H9 (cell line): Measurements from ENCODE around the gene STK32C. TPM values are rescaled to one million over a fixed set of nuclear protein-coding genes. Genes with fewer than 3 reads are reported as not detected.

Experiments
- DNase-seq: peaks from one replicate; pipeline ENCODE4 v3.0.0-alpha.2; 2017
- H2AFZ ChIP-seq: one replicate; pipeline ENCODE4 v1.6.1; 2013; ENCODE audit warnings: mild to moderate bottlenecking, low read length, control low read depth, moderate library complexity
- H2AK5ac ChIP-seq: 2 replicates; pipeline ENCODE4 v1.6.1; 2013; ENCODE audit warnings: low read length, control low read depth, mixed read lengths; ENCODE audit not compliant: insufficient read length
- H2BK120ac ChIP-seq: one replicate; pipeline ENCODE4 v1.6.1; 2013; ENCODE audit warnings: low read depth, mild to moderate bottlenecking, low read length, control low read depth, inconsistent platforms; ENCODE audit not compliant: poor library complexity, severe bottlenecking
- H2BK12ac ChIP-seq: 2 replicates; pipeline ENCODE4 v1.6.1; 2013; ENCODE audit warnings: low read length, control low read depth, mixed read lengths, low read depth; ENCODE audit not compliant: insufficient read length
- H2BK15ac ChIP-seq: 2 replicates; pipeline ENCODE4 v1.6.1; 2013; ENCODE audit warnings: low read depth, low read length, control low read depth
- H2BK20ac ChIP-seq: one replicate; pipeline ENCODE4 v1.6.1; 2013; ENCODE audit warnings: low read depth, mild to moderate bottlenecking, low read length, control low read depth, inconsistent platforms; ENCODE audit not compliant: poor library complexity, severe bottlenecking
- H2BK5ac ChIP-seq: 2 replicates; pipeline ENCODE4 v1.6.1; 2013; ENCODE audit warnings: low read length, control low read depth, mixed read lengths; ENCODE audit not compliant: insufficient read length
- H3K14ac ChIP-seq: 2 replicates; pipeline ENCODE4 v1.6.1; 2013; ENCODE audit warnings: low read length, control low read depth; ENCODE audit not compliant: insufficient read depth
- H3K18ac ChIP-seq: 2 replicates; pipeline ENCODE4 v1.6.1; 2013; ENCODE audit warnings: low read depth, mild to moderate bottlenecking, mixed read lengths, low read length, control low read depth; ENCODE audit not compliant: insufficient read length
- H3K23ac ChIP-seq: 2 replicates; pipeline ENCODE4 v1.6.1; 2013; ENCODE audit warnings: low read length, control low read depth, mixed read lengths, low read depth; ENCODE audit not compliant: insufficient read length
- H3K23me2 ChIP-seq: 2 replicates; pipeline ENCODE4 v1.6.1; 2013; ENCODE audit warnings: low read depth, mild to moderate bottlenecking, mixed read lengths, low read length, control low read depth; ENCODE audit not compliant: insufficient read length, poor library complexity, severe bottlenecking
- H3K27ac ChIP-seq: 2 replicates; pipeline ENCODE4 v1.5.1; 2013; ENCODE audit warnings: low read length, control low read depth, mixed read lengths, low read depth; ENCODE audit not compliant: insufficient read length
- H3K27me3 ChIP-seq: 2 replicates; pipeline ENCODE4 v1.6.1; 2013; ENCODE audit warnings: low read length, control low read depth, inconsistent platforms; ENCODE audit not compliant: insufficient read depth
- H3K4ac ChIP-seq: 2 replicates; pipeline ENCODE4 v1.6.1; 2013; ENCODE audit warnings: low read depth, mild to moderate bottlenecking, control low read depth, inconsistent platforms, low read length, moderate library complexity
- H3K4me1 ChIP-seq: 2 replicates; pipeline ENCODE4 v1.6.1; 2013; ENCODE audit warnings: low read length, control low read depth, inconsistent platforms; ENCODE audit not compliant: insufficient read depth
- H3K4me2 ChIP-seq: 2 replicates; pipeline ENCODE4 v1.6.1; 2013; ENCODE audit warnings: low read length, control low read depth, mixed read lengths; ENCODE audit not compliant: insufficient read length, insufficient read depth
- H3K56ac ChIP-seq: 2 replicates; pipeline ENCODE4 v1.6.1; 2013; ENCODE audit warnings: low read depth, mild to moderate bottlenecking, mixed read lengths, low read length, control low read depth; ENCODE audit not compliant: insufficient read length
- H3K79me1 ChIP-seq: 2 replicates; pipeline ENCODE4 v1.6.1; 2013; ENCODE audit warnings: low read depth, mild to moderate bottlenecking, moderate library complexity, low read length, control low read depth, inconsistent platforms; ENCODE audit not compliant: insufficient read depth, poor library complexity, severe bottlenecking
- H3K79me2 ChIP-seq: 2 replicates; pipeline ENCODE4 v1.6.1; 2013; ENCODE audit warnings: low read length, control low read depth, inconsistent platforms; ENCODE audit not compliant: insufficient read depth
- H3K9ac ChIP-seq: 2 replicates; pipeline ENCODE4 v1.6.1; 2013; ENCODE audit warnings: low read length, control low read depth, mixed read lengths; ENCODE audit not compliant: insufficient read length; ENCODE audit errors: extremely low read depth
- H3K9me3 ChIP-seq: one replicate; pipeline ENCODE4 v1.6.1; 2013; ENCODE audit warnings: low read depth, low read length, inconsistent platforms; ENCODE audit not compliant: control insufficient read depth
- H3T11ph ChIP-seq: one replicate; pipeline ENCODE4 v1.6.1; 2013; ENCODE audit warnings: mild to moderate bottlenecking, low read length, control low read depth, inconsistent platforms
- H4K20me1 ChIP-seq: one replicate; pipeline ENCODE4 v1.6.1; 2013; ENCODE audit not compliant: control insufficient read depth, insufficient read length, insufficient read depth
- H4K5ac ChIP-seq: 2 replicates; pipeline ENCODE4 v1.6.1; 2013; ENCODE audit warnings: low read depth, mild to moderate bottlenecking, mixed read lengths, low read length, control low read depth; ENCODE audit not compliant: insufficient read length
- H4K8ac ChIP-seq: replicated peaks from 2 replicates; pipeline ENCODE4 v1.6.1; 2013; ENCODE audit warnings: low read length, control low read depth, mixed read lengths, low read depth; ENCODE audit not compliant: insufficient read length
- H4K91ac ChIP-seq: 2 replicates; pipeline ENCODE4 v1.6.1; 2013; ENCODE audit warnings: low read depth, mild to moderate bottlenecking, moderate library complexity, mixed read lengths, low read length, control low read depth; ENCODE audit not compliant: insufficient read length
- H3K27ac Mint-ChIP-seq, 3 experiments: 2 replicates in 2 of 3; 3 replicates in 1 of 3; pipeline ENCODE4 v1.8.0; 2020 to 2021; ENCODE audit warnings: mixed read lengths in 3 of 3, mild to moderate bottlenecking in 1 of 3, moderate library complexity in 1 of 3
- H3K27me3 Mint-ChIP-seq: 2 replicates; pipeline ENCODE4 v1.8.0; 2021; ENCODE audit warnings: low read depth, mild to moderate bottlenecking, moderate library complexity, mixed read lengths
- H3K36me3 Mint-ChIP-seq, 3 experiments: 2 replicates in 2 of 3; 3 replicates in 1 of 3; pipeline ENCODE4 v1.8.0; 2020 to 2021; ENCODE audit warnings: low read depth in 3 of 3, mixed read lengths in 3 of 3; ENCODE audit not compliant: insufficient read depth in 1 of 3
- H3K4me1 Mint-ChIP-seq, 2 experiments: 2 replicates each; pipeline ENCODE4 v1.8.0; 2020; ENCODE audit warnings: mixed read lengths in 2 of 2
- H3K4me3 Mint-ChIP-seq, 2 experiments: 2 replicates in 1 of 2; 3 replicates in 1 of 2; pipeline ENCODE4 v1.8.0; 2020 to 2021; ENCODE audit warnings: mild to moderate bottlenecking in 2 of 2, mixed read lengths in 2 of 2, moderate library complexity in 1 of 2
- H3K9me3 Mint-ChIP-seq, 2 experiments: 2 replicates in 1 of 2; 3 replicates in 1 of 2; pipeline ENCODE4 v1.8.0; 2020; ENCODE audit warnings: mild to moderate bottlenecking in 2 of 2, mixed read lengths in 2 of 2, moderate library complexity in 1 of 2
- CTCF ChIP-seq: fragments of 200-600 bp; sonication (generic); conservative IDR thresholded peaks from 3 replicates; pipeline ENCODE4 v1.8.0; 2021; ENCODE audit warnings: antibody characterized with exemption, mild to moderate bottlenecking
- WGBS: extraction: QIAGEN DNeasy Blood & Tissue Kit; methylation state at CpG from one replicate; pipeline ENCODE4 v1.1.7; 2013; ENCODE audit warnings: missing lambda C conversion rate, low lambda C conversion rate, mixed read lengths; ENCODE audit not compliant: insufficient read length; ENCODE audit errors: extremely low coverage; 5-methylcytosine and 5-hydroxymethylcytosine counted together
- total RNA-seq: library from RNA; stranded (reverse); gene quantifications from 2 replicates; pipeline ENCODE4 v1.2.1, GENCODE V29; 2021

Gene STK32C
- total RNA-seq, 1 experiment from 2014 or later, result 11.3 TPM

GRCh38 chr10:132242103-132242840, 65.5 kb downstream of the STK32C start:
- no peak overlapping the region for H3K23ac ChIP-seq
- no peak overlapping the region for H2BK20ac ChIP-seq
- H3K79me2 ChIP-seq, result no peaks in the 10 kb centered on the region
- H2BK5ac ChIP-seq, result no peak overlapping the region
- H3K4ac ChIP-seq, result no peak overlapping the region
- H3K4me1 ChIP-seq, result no peaks in the 10 kb centered on the region
- H3K4me2 ChIP-seq, result no peak overlapping the region
- H4K5ac ChIP-seq, result no peak overlapping the region
- no peaks in the 10 kb centered on the region for H3K23me2 ChIP-seq
- H3K9me3 ChIP-seq, result no peaks in the 10 kb centered on the region
- H4K91ac ChIP-seq, result no peak overlapping the region
- no peak for TF ChIP-seq CTCF
- no peak overlapping the region for H4K8ac ChIP-seq
- no peak overlapping the region for H2AFZ ChIP-seq
- H3K27me3 Mint-ChIP-seq, result no peaks in the 10 kb centered on the region; the same call in 1 of the 2 replicates
- no peak overlapping the region for H2AK5ac ChIP-seq
- no peak overlapping the region for H3K27ac ChIP-seq
- no peak overlapping the region for H2BK120ac ChIP-seq
- no peak overlapping the region for H3K56ac ChIP-seq
- no peak overlapping the region; a peak in 1 of 7 replicates for H3K27ac Mint-ChIP-seq
- H3K36me3 Mint-ChIP-seq, result no peaks in the 10 kb centered on the region
- H3K18ac ChIP-seq, result no peak overlapping the region
- H3K27me3 ChIP-seq, result no peaks in the 10 kb centered on the region
- no peak overlapping the region for H3K4me3 Mint-ChIP-seq
- DNase-seq, result no peak
- no peak overlapping the region for H3K9ac ChIP-seq
- H3K14ac ChIP-seq, result no peak overlapping the region; the same call in 1 of the 2 replicates
- no peaks in the 10 kb centered on the region for H4K20me1 ChIP-seq
- H3K9me3 Mint-ChIP-seq, result no peaks in the 10 kb centered on the region; a peak in 1 of 5 replicates
- no peak overlapping the region for H3T11ph ChIP-seq
- no peak overlapping the region for H2BK15ac ChIP-seq
- H2BK12ac ChIP-seq, result no peak overlapping the region
- no CpG with 5 or more reads among the region's 23 CpGs for WGBS
- no peaks in the 10 kb centered on the region for H3K79me1 ChIP-seq
- peaks cover 10 to 22% of the 10 kb centered on the region in 2 experiments for H3K4me1 Mint-ChIP-seq
